ENCODE results near the gene DGKQ.

DNA sequence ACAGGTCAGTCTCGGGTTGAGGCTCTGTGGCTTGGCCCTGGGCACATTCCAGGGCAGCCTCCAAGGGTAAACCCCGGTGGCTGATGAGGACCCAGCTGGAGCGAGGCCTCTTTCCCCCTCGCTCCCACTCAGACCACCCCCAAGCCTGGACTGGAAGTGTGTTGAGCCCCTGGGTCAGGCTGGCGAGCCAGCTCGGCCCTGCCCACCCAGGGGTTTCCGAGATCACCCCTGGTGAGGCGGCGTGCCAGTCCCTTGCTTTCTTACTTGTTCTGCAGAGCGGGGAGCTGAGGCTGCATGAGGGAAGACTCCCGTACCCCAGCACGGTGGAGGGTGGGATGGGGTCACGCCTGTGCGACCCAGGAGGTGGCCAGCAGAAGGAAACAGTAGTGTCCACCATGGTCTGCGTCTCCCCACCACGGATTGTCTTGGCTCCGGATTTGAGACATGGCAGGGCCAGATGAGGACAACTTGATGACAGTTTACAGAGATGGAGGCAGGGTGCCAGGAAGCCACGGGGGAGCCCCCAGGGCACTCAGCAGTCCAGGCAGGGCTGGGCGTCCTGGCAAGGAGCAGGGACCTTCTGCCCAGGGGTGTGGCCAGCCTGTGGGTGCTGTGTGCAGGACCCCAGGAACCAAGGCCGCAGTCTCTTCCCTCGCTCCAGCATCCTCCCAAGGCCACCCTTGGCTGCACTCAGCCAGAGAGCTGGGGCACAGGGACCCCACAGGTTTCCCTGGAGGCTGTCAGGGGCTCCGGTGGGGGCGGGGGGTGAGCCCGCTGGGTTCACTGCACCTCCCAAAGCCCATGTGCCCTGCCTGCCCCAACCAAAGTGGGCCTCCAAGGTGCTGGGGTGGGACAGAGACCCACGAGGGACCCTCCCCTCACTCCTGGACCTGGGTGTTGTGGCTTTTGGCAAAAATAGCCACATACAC lies 31.5 kb upstream of the DGKQ start:
- TF ChIP-seq POLR2AphosphoS5 (IDR thresholded peaks at IDR 0.05; ENCODE audit: low read depth, low read length) (no peak), SIN3A (IDR thresholded peaks at IDR 0.05; ENCODE audit: borderline replicate concordance, insufficient read depth, low read length) (no peak), TAF1 (IDR thresholded peaks at IDR 0.05; ENCODE audit: borderline replicate concordance, insufficient read depth, low read length) (no peak), REST (IDR thresholded peaks at IDR 0.05; ENCODE audit: insufficient read depth in 1 of 2, low read depth in 2 of 2, low read length in 2 of 2) (no peak)
